Measurements from ENCODE around the gene TIMM44.

The TIMM44 gene

DNA sequence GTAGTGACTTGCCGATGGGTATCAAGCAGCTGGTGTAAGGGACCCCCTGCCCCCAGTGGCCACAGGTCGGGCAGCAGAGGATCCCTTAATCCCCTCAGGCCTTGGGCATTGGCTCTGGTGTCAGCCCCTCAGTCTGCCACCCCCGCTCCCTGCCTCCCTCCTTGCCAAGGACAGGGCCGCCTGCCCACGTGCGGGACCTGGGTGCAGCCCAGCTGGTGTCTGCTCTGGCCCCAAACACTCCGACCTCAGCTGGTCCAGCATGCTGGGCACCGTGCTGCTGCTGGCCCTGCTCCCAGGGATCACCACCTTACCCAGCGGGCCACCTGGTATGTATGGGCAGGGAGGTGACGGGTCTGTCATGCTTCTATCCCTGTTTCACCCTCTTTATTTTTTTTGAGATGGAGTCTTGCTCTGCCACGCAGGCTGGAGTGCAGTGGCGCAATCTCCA lies 28.8 kb downstream of the TIMM44 start, which contains the start of gene TGFBR3L:
TGFBR3L (plus strand) TSS at position 233 of the 448 bp plus-strand sequence.
- no peak for TF ChIP-seq REST (IDR thresholded peaks at IDR 0.05; ENCODE audit: insufficient read depth in 1 of 2, low read depth in 2 of 2, low read length in 2 of 2)
- no peak for TF ChIP-seq POLR2AphosphoS5 (IDR thresholded peaks at IDR 0.05; ENCODE audit: low read depth, low read length)
- TF ChIP-seq FOXP2 (optimal IDR thresholded peaks at IDR 0.05; ENCODE audit: borderline replicate concordance, extremely low read depth, extremely low read length, insufficient read depth) = no peak
- TF ChIP-seq TAF1 (IDR thresholded peaks at IDR 0.05; ENCODE audit: borderline replicate concordance, insufficient read depth, low read length) = no peak
- TF ChIP-seq SIN3A (IDR thresholded peaks at IDR 0.05; ENCODE audit: borderline replicate concordance, insufficient read depth, low read length) = no peak

GRCh38 chr19:7914099-7914498 lies 29.4 kb downstream of the TIMM44 start:
- 0 out of 2 replicates have a peak, but pooled peaks have one; percentile 10 for TF ChIP-seq SIN3A (IDR thresholded peaks at IDR 0.05; ENCODE audit: borderline replicate concordance, insufficient read depth, low read length)
- no peak for TF ChIP-seq FOXP2 (optimal IDR thresholded peaks at IDR 0.05; ENCODE audit: borderline replicate concordance, extremely low read depth, extremely low read length, insufficient read depth)
- 0 out of 2 replicates have a peak, but pooled peaks have one; percentile 1 for TF ChIP-seq TAF1 (IDR thresholded peaks at IDR 0.05; ENCODE audit: borderline replicate concordance, insufficient read depth, low read length)
- no peak for TF ChIP-seq REST (IDR thresholded peaks at IDR 0.05; ENCODE audit: insufficient read depth in 1 of 2, low read depth in 2 of 2, low read length in 2 of 2)

DNA sequence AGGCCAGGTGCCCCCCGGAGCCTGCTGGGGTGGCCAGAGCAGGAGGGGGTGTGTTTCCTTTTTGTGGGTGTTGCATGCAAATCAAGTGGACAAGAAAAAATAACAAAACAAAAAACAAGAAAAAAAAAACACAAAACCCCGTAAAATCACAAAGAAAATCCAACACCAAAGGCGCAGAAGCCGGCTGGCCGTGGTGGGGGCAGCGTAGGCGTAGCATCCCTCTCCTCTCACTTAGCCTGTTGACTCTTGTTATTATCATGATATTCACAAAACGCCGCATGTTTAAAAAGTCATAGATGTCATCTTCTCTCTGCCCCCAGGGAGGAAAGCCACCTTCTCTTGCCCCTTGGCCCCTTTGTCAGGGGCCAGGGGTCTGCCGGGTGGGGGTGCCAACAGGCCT lies 29.8 kb downstream of the TIMM44 start:
- TF ChIP-seq TAF1 (IDR thresholded peaks at IDR 0.05; ENCODE audit: borderline replicate concordance, insufficient read depth, low read length) = 0 out of 2 replicates have a peak, but pooled peaks have one; percentile 7
- TF ChIP-seq REST (IDR thresholded peaks at IDR 0.05; ENCODE audit: insufficient read depth in 1 of 2, low read depth in 2 of 2, low read length in 2 of 2) = no peak

DNA sequence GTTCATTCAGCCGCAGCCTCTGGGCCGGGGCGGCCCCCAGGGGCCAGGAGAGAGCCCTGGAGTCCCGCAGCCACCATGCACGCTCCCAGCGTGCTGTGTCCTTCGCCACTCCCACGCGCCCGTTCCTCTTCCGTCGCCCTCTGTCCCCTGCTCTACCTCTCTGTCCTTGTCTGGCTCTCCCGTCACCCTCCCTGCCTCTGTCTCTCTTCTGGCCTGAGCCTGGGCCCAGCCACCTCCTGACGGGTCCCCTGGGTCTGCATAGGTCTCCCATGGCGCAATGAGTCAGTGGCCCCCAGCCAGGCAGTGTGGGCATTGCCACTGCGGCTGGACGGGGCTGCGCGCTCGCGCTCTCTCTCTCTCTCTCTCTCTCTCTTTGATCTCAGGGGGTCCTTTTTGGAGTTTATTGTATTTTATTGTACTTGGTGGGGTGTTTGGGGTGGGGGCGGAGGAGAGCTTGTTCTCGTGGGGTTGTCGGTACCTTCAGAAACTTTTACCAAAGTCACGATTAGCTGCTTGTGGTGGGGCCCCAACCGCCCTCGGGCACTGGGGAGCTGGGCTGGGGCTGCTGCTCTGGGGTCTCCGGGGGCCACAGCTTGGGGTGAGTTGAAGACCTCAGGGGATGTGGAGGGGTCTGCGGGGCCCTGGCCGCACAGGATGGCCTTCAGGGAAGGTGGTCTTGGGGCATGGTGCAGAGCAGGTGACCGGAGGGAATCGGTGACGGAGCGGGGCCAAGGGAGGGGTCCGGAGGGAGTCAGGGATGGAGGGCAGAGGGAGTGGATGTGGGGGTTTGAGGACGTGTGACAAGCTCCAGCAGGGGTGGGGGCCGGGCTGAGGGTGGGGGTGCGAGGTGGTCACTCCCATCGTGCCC lies 30.5 kb downstream of the TIMM44 start:
- TF ChIP-seq SIN3A (IDR thresholded peaks at IDR 0.05; ENCODE audit: borderline replicate concordance, insufficient read depth, low read length) (peak; percentile 8; the same call in 1 of the 2 replicates), POLR2AphosphoS5 (IDR thresholded peaks at IDR 0.05; ENCODE audit: low read depth, low read length) (no peak)

DNA sequence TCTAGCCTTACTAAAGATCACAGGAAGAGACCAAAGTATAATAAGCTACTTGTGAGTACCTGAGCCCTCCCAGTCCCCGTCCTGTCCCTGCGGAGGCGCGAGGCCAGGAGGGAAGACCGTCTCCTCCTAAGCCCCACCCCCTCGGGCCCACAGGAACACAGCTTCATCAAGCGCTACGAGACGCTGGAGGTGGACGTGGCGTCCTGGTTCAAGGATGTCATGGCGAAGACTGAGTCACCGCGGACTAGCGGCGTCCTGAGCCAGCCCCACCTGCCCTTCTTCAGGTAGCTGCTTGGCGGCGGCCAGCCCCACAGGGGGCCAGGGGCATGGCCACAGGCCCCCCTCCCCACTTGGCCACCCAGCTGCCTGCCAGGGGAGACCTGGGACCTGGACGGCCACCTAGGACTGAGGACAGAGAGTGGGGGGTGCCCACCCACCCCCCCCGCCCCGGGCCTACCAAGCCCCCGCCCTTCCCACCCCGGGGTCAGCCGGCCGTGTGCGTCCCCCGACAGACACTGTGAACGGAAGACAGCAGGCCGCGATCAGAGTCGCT lies 31.2 kb downstream of the TIMM44 start:
- no peak for TF ChIP-seq REST (IDR thresholded peaks at IDR 0.05; ENCODE audit: insufficient read depth in 1 of 2, low read depth in 2 of 2, low read length in 2 of 2)
- TF ChIP-seq SIN3A (IDR thresholded peaks at IDR 0.05; ENCODE audit: borderline replicate concordance, insufficient read depth, low read length) = no peak
- no peak for TF ChIP-seq FOXP2 (optimal IDR thresholded peaks at IDR 0.05; ENCODE audit: borderline replicate concordance, extremely low read depth, extremely low read length, insufficient read depth)
- TF ChIP-seq POLR2AphosphoS5 (IDR thresholded peaks at IDR 0.05; ENCODE audit: low read depth, low read length) = no peak
- no peak for TF ChIP-seq TAF1 (IDR thresholded peaks at IDR 0.05; ENCODE audit: borderline replicate concordance, insufficient read depth, low read length)
